Liver (tissue), 3 donors: ENCODE measurements around the gene PLCB3.

ENCODE experiments used
- EGR1 ChIP-seq, 2 donors: IDR thresholded peaks; 2 replicates each; pipeline ENCODE4 v1.6.1; 2016 to 2018; ENCODE audit warnings: antibody characterized with exemption in 2 of 2, low read depth in 2 of 2
- GABPA ChIP-seq, 2 donors: IDR thresholded peaks in 1 of 2; conservative IDR thresholded peaks in 1 of 2; 2 replicates each; pipeline ENCODE4 v1.6.1; 2016; ENCODE audit warnings: antibody characterized with exemption in 2 of 2, mild to moderate bottlenecking in 1 of 2, moderate library complexity in 1 of 2
- RAD21 ChIP-seq, 2 donors: IDR thresholded peaks; 2 replicates each; pipeline ENCODE4 v1.6.1; 2016; ENCODE audit warnings: antibody characterized with exemption in 2 of 2, mild to moderate bottlenecking in 2 of 2
- SP1 ChIP-seq: IDR thresholded peaks from 2 replicates; pipeline ENCODE4 v1.6.1; 2018; ENCODE audit warnings: antibody characterized with exemption, mild to moderate bottlenecking
- YY1 ChIP-seq: IDR thresholded peaks from 2 replicates; pipeline ENCODE4 v1.6.1; 2016; ENCODE audit warnings: antibody characterized with exemption, mild to moderate bottlenecking
- TF ChIP-seq, protein P1 (sequence below): fragments of 150-350 bp; IDR thresholded peaks from 2 replicates; pipeline ENCODE4 v1.5.1; 2017; ENCODE audit warnings: improper control_type of control experiment, low read depth, low read length; ENCODE audit not compliant: missing input control
- donor health status: healthy.
- donor health status: healthy.

DNA sequence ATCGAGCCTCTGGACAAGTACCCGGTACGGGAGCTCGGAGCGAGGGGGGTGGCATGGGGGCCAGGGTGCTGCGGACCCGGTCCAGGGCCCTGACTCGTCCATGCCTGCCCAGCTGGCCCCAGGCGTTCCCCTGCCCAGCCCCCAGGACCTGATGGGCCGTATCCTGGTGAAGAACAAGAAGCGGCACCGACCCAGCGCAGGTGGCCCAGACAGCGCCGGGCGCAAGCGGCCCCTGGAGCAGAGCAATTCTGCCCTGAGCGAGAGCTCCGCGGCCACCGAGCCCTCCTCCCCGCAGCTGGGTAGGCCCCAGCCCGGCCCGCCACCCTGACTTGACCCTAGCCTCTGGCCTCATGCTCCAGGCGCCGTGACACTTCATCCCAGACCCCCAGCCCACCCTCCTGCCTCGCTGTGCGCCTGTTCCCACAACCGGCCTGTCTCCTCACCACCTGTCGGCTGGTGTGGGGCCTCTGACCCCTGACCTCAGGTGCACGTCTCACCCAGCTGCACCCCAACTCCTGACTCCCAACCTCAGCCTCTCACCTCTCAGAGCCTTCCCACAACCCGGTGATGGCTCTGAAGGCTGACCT lies 7.7 kb downstream of the PLCB3 start:
- TF ChIP-seq, protein P1, sequence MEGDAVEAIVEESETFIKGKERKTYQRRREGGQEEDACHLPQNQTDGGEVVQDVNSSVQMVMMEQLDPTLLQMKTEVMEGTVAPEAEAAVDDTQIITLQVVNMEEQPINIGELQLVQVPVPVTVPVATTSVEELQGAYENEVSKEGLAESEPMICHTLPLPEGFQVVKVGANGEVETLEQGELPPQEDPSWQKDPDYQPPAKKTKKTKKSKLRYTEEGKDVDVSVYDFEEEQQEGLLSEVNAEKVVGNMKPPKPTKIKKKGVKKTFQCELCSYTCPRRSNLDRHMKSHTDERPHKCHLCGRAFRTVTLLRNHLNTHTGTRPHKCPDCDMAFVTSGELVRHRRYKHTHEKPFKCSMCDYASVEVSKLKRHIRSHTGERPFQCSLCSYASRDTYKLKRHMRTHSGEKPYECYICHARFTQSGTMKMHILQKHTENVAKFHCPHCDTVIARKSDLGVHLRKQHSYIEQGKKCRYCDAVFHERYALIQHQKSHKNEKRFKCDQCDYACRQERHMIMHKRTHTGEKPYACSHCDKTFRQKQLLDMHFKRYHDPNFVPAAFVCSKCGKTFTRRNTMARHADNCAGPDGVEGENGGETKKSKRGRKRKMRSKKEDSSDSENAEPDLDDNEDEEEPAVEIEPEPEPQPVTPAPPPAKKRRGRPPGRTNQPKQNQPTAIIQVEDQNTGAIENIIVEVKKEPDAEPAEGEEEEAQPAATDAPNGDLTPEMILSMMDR = no peak
- TF ChIP-seq RAD21 (IDR thresholded peaks at IDR 0.05) (no peak), EGR1 (IDR thresholded peaks at IDR 0.05; ENCODE audit: low read depth in 2 of 2) (no peak), SP1 (no peak), GABPA (IDR thresholded peaks at IDR 0.05 in 1 of 2, conservative IDR thresholded peaks at IDR 0.05 in 1 of 2) (no peak), YY1 (no peak)
